GM19043 (cell line): Measurements from ENCODE around the gene TMEM107.

Experiments used
- ATAC-seq: cut with Tn5 transposase; IDR thresholded peaks from one replicate; pipeline ENCODE4 v1.9.1; 2021; ENCODE audit warnings: low read depth; ENCODE audit not compliant: unreplicated experiment

The TMEM107 gene

DNA sequence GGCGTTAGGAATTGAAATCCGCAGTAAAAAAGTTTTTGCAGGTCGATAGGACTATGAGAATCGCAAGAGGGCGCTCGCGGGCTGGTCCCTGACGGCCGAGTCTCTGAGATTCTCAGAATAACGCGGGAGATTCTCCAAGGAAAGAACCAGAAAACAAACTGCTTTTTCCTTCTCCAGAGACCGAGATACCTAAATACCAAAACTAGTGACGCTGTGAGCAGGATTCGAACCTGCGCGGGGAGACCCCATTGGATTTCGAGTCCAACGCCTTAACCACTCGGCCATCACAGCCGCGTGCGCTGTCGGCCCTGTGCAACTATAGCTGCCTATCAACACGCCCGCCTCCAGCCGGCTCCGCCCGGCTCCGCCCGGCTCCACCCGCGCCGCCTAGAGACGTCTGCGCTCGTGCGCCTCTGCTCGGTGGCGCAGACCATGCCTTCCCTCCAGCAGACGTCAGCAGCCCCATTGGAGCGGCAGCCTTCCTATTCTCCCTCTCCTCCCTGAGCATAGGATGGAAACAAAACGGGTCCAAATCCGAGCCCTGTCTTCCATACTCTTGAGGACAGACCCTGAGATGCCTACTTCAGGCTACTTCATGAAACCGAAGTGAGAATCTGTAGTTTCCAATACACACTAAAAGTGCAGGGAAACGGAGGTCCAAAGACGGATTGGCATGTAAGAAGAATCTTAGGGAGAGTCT, 37.4 kb downstream of the TMEM107 start:
- ATAC-seq: peak; percentile 82

DNA sequence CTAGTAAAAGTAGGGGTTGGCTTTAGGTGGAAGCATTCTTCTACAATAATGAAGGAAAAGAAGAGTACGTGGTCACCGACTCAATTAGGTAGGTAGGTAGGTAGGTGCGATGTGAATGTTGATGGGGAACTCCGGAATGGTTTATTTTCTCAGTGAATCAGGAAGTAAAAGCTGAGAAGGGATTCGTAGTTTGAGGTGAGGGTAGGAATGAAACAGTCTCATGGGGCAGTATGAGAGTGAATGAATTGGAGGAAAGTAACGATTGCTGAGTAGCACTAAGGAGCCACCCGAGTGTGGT, 37.9 kb downstream of the TMEM107 start:
- ATAC-seq: no peak

DNA sequence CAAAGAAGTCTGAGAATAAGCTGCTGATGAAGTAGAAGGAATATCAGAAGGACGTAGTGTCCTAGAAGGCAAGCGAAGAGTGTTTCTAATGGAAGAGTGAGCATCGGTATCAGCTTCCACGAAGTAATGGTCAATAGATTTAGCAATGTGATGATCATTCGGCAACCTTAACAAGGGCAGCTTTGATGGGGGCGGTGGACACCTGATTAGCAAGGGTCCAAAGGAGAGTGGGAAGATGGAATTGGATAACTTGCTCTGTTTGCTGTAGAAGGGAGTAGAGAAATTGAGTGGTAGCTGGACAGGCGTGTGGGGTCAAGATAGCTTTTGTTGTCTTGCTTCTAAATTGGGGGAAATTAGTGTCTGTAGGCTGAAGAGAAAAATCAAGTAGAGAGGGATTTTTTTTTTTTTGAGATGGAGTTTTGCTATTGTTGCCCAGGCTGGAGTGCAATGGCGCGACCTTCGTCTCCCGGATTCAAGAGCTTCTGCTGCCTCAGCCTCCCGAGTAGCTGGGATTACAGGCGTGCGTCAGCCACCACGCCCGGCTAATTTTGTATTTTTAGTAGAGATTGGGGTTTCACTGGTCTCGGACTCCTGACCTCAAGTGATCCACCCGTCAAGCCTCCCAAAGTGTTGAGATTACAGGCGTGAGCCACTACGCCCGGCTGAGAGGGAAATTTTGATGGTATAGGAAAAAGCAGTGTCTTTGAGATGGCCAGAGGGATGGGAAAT, 38.4 kb downstream of the TMEM107 start:
- ATAC-seq: no peak

GRCh38 chr17:8133941-8134340, 42.2 kb downstream of the TMEM107 start:
- ATAC-seq: no peak

DNA sequence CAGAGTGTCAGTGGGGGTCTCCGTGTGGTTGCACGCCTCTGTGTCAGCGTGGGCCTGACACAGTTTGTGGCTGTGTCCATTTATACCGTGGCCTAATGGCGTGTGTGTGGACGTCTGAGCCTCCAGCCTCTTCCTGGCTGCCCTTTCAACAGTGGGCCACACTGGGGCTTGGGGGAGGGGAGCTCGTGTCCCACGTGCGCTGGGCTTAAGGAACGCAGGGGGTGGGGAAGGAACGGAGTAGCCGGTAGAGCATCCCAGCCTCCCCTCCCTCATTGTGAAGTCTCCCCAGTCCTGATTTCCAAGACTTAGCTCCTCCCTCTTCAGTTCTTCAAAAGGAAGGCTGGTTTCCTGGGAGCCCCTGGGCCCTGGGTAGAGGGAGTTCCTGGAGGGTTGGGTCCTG, 42.8 kb downstream of the TMEM107 start:
- ATAC-seq: no peak

- no peak for ATAC-seq
These were observed 44.2 kb downstream of the TMEM107 start for GRCh38 chr17:8131844-8132441.

DNA sequence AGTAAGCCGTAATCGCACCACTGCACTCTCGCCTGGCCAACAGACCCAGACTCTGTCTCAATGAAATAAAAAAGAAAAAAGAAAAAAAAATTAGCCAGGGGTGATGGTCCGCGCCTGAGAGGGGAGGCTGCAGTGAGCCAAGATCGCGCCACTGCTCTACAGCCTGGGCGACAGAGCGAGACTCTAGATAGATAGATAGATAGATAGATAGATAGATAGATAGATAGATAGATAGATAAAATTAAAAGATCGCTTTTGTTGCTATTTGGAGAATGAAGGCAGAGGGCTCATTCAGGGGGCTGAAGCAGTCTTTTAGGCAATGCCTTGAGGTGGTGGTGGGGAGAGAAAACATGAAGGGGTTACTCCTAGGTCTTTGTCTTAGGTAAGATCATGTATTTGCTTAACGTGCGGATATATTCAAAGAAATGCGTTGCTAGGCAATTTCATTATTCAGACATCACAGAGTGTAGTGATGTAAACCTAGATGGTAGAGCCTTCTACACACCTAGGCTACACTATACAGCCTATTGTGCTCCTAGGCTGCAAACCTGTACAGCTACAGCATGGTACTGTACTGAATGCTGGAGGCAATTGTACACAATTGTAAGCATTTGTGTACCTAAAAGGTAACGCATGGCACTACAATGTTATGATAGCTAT, 47.9 kb downstream of the TMEM107 start:
- no peak for ATAC-seq

DNA sequence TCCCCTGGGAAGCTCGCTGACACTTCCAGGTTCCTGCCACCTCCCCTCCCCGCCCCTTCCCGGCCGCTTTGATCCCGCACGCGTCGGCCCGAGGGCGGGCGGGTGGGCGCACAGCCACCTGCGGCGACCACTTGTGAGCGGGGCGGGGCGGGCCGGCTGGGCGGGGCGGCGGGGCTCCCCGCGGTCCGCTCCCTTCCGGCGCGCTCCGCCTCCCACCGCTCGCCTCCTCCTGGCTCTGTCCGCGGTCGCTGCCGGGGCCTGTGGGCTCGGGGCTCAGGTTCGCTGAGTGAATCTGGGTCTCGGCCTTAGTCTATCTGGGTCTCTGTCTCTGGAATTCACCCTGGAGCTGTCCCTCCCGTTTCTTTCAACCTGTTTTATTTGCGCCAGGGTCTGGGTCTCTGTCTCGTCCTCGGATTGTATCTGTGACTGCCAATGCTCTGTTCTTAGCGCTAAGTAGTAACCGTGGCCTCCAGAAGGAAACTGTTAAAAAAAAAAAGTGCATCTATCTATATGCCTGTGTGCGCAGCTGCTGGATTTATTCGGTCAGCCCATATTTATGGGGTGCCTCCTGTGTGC, 49.6 kb downstream of the TMEM107 start:
- ATAC-seq: no peak

DNA sequence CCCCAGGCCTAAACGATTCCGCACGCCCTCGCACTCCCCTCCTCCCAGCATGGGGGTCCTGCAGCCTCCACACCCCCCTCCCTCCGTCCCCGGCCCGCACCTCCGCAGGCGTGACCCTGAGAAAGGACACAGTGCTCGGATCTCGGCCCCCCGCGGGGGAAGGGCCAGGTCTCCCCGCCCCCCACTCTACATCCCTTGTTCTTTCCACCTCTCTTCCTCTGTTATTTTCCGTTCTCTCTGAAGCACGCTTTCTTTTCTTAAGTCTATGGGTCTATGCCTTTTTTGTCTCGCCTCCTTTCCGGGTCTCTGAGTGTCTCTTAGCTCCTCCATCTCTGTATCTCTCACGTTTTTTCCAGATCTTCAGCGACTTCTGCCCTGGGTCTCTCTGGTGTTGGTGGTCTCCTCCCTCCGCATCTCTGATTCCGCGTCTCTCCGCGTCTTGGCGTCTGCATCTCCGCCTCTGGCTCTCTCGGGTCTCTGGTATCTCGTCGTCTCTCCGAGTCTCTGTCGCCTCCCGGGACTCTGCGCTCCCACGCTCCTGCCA, 50.2 kb downstream of the TMEM107 start:
- ATAC-seq: no peak

DNA sequence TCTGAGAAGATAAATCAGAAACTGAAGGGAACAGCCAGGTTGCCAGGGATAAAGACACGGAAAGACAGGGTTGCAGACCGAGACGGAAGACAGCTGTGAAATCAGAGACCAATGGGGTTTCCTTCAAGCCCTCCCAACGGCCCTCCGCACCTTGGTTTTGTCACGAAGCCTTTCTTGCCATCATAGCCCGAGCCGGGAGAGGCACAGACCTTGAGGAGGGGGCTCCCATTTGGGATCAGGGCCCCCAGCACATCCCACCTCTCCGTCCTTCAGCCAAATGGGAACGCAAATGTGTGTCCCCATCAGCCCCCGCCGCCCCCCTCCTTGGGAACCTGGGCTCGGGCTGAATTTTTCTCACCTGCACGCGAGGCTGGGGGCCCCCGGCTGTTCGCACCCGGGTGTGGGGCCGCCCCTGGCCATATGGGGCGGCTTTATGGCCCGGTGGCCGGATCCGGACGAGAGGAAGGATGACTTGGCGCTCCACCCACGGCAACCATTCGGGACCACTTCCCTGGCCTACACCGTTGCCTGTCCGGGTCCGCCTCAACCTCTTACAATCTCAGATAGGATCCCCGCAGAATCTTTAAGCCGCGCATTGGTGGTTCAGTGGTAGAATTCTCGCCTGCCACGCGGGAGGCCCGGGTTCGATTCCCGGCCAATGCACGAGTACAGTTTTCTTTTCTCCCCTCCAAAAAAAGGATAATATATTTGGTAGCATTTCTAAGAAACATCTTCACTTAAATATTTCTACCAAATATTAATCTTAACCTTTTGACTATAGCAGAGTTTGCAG, 50.8 kb downstream of the TMEM107 start:
- ATAC-seq: no peak

GRCh38 chr17:8124350-8125153, 51.6 kb downstream of the TMEM107 start:
- ATAC-seq: no peak

DNA sequence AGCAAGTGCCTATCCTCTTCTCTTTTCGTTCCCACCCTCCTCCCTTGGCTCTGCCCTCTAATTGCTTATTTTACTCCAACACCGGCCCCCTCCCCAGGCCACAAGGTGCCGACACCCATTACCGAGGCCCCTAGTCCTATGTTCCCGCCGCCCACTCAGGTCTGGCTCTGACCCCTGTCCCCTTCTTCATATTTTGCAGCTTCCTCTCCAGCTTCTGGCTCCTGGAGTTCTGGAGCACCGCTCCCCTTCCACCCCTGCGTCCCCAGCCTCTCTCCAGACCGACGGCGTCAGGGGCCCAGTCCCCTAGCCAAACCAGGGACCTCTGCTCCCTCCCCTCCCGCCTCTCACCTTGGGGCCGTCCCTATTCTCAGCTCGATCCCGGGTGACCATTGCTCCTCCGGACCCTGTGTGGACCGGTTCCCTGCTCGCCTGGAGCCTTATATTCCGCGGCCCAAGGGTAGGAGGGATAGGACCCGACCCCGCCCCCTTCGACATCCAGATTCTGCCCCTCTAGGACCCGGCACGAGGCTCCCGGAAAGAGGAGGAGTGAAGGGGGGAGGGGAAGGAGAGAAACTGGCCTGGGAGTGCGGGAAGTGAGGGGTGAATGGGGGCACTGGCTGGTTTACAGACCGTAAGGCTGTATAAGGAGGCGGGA, 52.4 kb downstream of the TMEM107 start, which contains the start of gene HES7:
Gene HES7 (minus strand): TSS at position 412 of the 655 bp plus-strand sequence. CDS start 22 bp downstream, at position 390.
- no peak for ATAC-seq

GRCh38 chr17:8122924-8123694, 53.1 kb downstream of the TMEM107 start:
- no peak for ATAC-seq
